ENCODE results near the gene ROCK2.
A peak's percentile ranks its signal among the peaks of the same experiment; 100 is the strongest.

ROCK2 gene

DNA sequence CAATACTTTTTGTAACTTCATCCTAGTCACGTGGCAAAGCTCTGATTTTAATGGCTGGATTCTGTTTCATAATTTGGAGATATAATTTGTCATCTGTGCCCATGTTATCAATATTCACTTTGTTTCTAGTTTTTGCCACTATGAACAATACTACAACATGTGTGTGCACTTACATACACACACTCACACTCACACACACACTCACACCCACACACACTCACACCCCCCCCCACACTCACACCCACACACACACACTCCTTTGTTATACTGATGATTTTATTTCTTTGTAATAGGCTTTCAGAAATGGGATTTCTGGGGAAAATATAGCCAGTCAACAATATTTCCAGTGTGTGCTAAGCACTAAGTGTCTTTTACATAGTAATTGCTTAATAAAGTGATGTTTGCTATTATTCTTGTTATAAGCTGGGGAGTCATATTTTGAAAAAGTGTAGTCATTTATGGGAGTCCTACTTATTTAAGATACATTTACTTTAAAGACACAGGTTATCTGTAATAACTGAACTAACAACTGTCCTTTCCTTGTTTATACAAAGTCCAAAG lies 22.8 kb upstream of the ROCK2 start:
- no peak for DNase-seq (ENCODE audit: low spot score)

GRCh38 chr2:11366326-11366741 lies 21.9 kb upstream of the ROCK2 start:
- no peak for DNase-seq (ENCODE audit: low spot score)

- DNase-seq (ENCODE audit: low spot score) = peak; percentile 78
These were observed 20.9 kb upstream of the ROCK2 start for GRCh38 chr2:11365096-11365879.

DNA sequence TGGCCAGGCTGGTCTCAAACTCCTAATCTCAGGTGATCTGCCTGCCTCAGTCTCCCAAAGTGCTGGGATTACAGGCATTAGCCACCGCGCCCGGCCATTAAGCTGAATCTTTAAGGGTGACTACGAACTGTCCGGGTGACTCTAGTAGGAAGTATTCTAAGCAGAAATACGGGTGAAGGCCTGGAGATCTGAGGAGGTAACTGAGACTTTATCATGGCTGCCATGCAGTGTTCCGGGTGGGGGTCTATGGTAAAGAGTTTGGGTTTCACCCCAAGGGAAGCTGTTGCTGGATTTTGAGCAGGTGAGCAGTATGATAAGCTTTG lies 20.1 kb upstream of the ROCK2 start:
- DNase-seq (ENCODE audit: low spot score) = no peak

GRCh38 chr2:11363868-11364564 lies 19.6 kb upstream of the ROCK2 start:
- DNase-seq (ENCODE audit: low spot score) = no peak

DNA sequence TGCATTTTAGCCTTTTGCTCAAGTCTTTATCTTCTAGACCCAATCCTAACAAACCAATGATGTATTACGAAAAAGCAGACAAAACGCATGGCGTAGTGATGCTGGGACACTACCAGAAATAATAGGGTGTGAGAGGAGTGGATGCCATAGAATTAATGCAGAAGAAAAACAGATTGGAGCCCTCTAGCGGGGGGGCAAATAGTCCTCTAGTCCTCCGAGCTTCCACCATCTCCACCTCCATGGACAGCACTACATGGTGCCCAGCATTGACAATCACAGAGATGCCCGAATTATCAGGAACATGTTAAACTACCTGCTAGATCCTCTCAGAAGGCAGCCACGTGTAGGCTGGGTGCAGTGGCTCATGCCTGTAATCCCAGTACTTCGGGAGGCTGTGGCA lies 15.4 kb upstream of the ROCK2 start:
- no peak for DNase-seq (ENCODE audit: low spot score)

DNA sequence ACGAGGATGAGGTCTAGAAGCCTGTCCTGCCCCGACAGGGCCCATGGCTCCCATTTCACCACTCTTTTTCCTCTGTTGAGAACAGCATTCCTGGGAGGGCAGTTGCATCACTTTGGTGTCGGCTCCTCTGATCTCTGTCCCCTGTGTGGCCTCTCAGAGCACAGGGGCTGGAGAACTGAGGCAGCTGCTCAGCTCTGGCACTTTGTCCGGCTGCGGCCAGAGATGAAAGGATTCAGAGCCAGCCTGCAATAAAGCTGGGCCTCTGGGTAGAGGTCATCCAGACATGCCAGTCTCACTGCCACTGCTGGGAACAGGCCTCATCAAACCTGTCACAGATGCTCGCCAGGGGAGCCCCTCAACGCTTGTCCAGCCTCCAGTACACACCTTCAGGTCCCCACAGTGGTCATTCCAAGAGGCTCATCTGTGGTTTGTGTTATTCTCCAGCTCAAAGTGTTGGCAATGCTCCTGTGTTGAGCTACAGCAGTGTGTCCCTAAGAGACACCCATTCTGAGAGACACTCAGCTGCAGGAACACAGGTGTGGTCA lies 13.1 kb upstream of the ROCK2 start:
- no peak for DNase-seq (ENCODE audit: low spot score)

DNA sequence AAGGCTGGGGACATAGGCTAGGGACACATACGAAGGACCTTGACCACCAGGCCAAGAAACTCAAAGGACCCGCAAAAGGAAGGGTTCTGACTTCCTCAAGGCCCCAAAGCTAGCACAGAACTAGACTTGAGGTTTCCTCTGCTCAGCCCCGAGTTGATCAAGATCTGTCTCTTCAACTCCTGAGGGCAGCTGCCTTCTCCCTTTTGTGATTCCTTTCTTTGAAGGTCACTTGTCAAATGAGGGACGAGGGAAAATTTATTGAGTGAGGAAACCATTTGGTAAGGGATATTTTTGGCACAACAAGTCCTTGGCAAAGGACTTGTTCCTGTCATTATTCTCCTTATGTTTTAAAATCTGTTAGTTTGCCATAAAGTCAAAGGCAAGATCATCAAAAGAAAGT lies 12.3 kb upstream of the ROCK2 start:
- no peak for DNase-seq (ENCODE audit: low spot score)

- DNase-seq (ENCODE audit: low spot score) = no peak
These were observed 11.0 kb upstream of the ROCK2 start for GRCh38 chr2:11355194-11356053.

DNA sequence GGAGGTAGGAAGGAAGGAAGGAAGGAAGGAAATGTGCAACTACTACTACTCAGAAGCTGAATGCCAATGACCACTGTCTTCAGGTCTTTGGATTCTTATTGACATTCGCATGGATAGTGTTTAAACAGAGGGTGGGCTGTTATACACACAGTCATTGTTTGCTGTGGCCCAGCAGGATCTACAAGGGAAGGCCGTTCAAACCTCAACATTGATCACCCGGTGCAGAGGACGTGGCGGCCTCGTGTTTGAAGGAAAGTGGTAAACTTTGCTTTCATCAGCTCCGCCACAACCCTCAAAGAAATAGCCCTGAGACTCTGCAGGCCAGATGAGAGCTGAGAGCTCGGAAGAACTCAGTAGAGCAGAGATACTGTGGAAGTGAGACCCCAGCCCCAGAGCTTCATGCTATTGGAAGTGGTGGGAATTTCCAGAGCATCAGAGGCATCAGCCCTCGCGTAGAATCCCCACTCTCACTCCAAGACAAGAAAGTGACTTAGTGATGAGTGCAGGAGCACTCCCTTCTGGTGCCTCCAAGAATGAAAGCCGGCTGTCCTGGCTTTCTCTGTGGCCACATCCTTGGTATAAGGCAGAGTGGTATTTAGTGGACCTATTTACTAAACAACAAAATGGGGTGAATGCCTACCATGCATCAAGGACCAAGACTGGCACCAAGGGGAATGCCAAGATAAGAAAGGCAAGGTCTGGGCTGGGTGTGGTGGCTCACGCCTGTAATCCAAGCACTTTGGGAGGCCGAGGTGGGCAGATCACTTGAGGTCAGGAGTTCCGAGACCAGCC lies 10.1 kb upstream of the ROCK2 start:
- DNase-seq (ENCODE audit: low spot score) = no peak

DNA sequence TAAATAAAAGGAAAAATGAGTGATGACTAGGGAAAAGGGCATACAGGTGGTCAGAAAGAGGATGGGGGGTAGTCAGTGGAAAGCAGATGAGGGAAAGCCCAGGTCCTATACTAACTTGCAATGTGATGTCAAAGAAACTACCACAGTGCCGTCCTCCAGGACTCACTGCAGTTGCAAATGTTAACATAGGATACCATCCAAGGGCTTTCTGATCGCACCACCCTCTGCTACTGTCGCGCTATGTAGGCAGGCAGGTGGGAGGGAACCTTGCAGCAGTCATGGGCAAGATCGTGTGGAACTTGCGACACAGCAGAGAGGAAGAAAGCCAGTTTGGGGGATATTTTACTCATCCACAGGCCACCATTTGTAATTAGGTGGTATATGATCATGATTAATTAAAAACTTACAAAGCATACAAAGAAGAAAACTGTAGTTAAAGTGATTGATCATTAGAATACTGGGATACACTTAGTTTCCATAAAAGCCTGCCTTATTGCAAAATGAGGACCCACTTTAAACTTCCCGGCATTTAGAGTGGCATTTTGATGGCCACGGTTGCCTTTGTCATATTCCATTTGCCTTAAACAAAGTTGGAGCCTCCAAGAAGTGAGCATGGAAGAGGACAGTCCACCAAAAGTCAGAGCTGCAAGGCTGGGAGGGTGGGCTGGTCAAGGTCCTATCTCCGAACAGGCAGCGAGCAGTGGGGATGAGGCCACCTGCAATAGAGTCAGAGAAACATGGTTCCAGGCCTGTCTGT lies 8.5 kb upstream of the ROCK2 start:
- no peak for DNase-seq (ENCODE audit: low spot score)

- DNase-seq (ENCODE audit: low spot score) = no peak
These were observed 3.8 kb upstream of the ROCK2 start for GRCh38 chr2:11348209-11348749.

GRCh38 chr2:11347403-11347959 lies 3.0 kb upstream of the ROCK2 start:
- DNase-seq (ENCODE audit: low spot score) = no peak

- DNase-seq (ENCODE audit: low spot score) = no peak
These were observed 1.6 kb upstream of the ROCK2 start for GRCh38 chr2:11346023-11346482.

DNA sequence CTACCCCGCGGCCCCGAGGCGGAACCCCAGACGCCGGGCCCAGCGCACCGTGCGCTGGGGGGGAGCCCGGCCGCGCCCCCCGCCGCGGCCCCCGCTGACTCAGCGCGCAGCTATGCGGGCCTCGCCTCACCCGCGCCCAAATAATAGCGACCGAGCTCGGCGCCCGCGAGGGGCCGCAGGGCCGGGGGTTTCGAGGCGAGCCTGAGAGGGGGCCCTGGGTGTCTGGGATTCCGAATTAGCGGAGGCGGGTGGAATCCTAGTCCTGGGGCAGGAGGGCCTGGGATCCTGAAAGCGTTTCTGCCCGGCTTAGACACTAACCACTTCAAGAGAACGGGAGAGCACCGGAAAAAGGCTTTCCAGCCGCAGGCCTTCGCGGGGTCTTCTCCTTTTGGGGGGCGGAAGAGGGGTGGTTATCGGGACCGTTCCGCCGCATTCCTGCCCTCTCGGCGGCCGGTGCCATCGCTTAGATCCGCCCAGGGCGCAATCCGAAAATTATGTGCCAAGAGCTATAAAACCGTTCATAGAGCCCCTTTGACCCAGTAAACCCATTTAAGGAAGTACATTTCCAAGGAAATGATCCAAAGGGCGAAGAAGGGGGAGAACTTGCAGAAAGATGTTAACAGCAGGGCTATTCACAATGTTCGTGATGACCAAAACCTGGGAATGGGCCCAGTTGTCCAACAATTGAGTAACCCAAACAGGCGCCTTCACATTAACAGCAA lies 681 bp upstream of the ROCK2 start:
- peak; percentile 78 for DNase-seq (ENCODE audit: low spot score)

DNA sequence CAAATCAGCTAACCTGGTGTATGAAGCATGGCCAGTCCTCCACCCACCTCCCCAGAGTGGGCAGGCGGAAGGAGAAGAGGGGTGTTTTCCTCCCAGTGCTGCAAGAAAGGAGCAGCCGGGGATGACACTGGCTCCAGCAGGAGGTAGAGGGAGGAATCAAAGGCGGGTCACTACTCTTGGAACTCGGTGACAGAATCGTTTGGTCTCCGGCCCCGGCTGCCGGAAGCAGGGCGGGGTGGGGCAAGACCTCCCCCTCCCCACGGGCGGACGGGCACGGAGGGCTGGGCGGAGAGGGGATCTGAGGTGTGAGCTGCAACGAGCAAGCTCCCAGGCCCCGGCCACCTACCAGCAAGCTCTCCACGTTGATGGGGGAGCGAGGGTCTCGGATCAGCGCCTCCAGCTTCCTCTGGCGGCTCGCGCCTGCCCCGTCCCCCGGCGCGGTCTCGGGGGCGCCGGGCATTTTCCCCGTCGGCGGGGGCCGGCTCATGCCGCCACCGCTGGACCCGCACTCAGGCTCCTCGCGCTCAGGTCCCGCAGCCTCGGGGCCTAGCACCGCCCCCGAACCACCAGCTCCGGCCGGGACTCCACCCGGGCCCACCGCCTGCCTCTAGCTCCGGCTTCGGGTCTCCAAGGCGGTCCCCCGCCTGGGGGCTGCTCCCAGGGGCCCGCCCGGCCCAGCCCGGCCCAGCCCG lies 640 bp downstream of the ROCK2 start:
- DNase-seq (ENCODE audit: low spot score) = peak; percentile 79

DNA sequence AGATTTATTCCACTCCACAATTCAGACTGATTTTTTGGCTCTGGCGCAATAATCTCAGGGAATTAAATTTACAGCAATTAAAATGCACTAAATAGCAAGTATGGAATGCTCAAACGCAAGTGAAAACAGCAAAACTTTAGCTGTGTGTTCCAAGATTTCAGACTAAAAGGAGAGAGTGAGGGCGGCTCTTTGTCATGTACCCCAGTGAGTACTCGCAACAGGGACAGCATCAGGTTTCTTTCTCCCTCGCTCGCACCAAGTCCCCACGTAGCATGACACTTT lies 1.1 kb downstream of the ROCK2 start:
- no peak for DNase-seq (ENCODE audit: low spot score)

GRCh38 chr2:11342551-11343367 lies 1.7 kb downstream of the ROCK2 start:
- no peak for DNase-seq (ENCODE audit: low spot score)

Data from ecto neural progenitor cell (in vitro differentiated cells).